GM12878 (cell line): Measurements from ENCODE around the gene PPP1CA. TPM values are rescaled to one million over a fixed set of nuclear protein-coding genes. Genes with fewer than 3 reads are reported as not detected.

Experiments
- ATAC-seq: fragments of 200-7000 bp; cut with Tn5 transposase; 3 replicates; pipeline ENCODE4 v1.9.1; 2020; ENCODE audit warnings: mild to moderate bottlenecking, moderate library complexity
- BruUV-seq: library from RNA; stranded (reverse); fragments of 400-500 nt; replicated peaks from 2 replicates; lab custom pipeline; 2021; lab: Mats Ljungman, UMichigan
- CTCF ChIA-PET: fragments of 300-600 bp; sonication (Branson Sonifier 250); formaldehyde crosslinking; extraction: SDS; loops from one replicate; lab custom pipeline; 2021; ENCODE audit warnings: inconsistent platforms; lab: Yijun Ruan, JAX
- POLR2A ChIA-PET: fragments of 350-600 bp; formaldehyde crosslinking; extraction: SDS; loops from one replicate; lab custom pipeline; 2021; ENCODE audit warnings: inconsistent platforms; lab: Charles Lee
- RAD21 ChIA-PET: fragments of 300-600 bp; sonication (Branson Sonifier 250); formaldehyde crosslinking; loops from one replicate; lab custom pipeline; 2023; ENCODE audit warnings: antibody characterized with exemption; ENCODE audit not compliant: unreplicated experiment; lab: Charles Lee
- SMC1A ChIA-PET: fragments of 300-600 bp; sonication (Branson Sonifier 250); formaldehyde crosslinking; loops from one replicate; lab custom pipeline; 2023; ENCODE audit not compliant: unreplicated experiment, uncharacterized antibody; lab: Charles Lee
- DNase-seq: peaks from one replicate; pipeline ENCODE4 v3.0.0-alpha.2; 2011; ENCODE audit warnings: low read depth, low spot score
- FAIRE-seq: peaks from 3 replicates; lab custom pipeline; 2011; peaks lifted over from hg19 to GRCh38; lab: Jason Lieb, UNC
- H2AFZ ChIP-seq: 2 replicates; pipeline ENCODE4 v1.6.0; 2011; ENCODE audit warnings: low read depth, low read length, control low read depth; ENCODE audit not compliant: control insufficient read depth
- H3K27ac ChIP-seq: 2 replicates; pipeline ENCODE4 v1.5.1; 2011; ENCODE audit warnings: control low read depth; ENCODE audit not compliant: control insufficient read depth, insufficient read depth
- H3K27me3 ChIP-seq, 2 experiments: replicated peaks in 1 of 2; 2 replicates each; pipeline versions ENCODE4 v1.6.0 to v1.6.1; 2011; ENCODE audit warnings: low read length in 1 of 2; ENCODE audit not compliant: control insufficient read depth in 2 of 2, insufficient read depth in 2 of 2
- H3K36me3 ChIP-seq, 2 experiments: 2 replicates each; pipeline ENCODE4 v1.5.1; 2011; ENCODE audit warnings: low read length in 1 of 2; ENCODE audit not compliant: control insufficient read depth in 2 of 2, insufficient read depth in 2 of 2
- H3K4me1 ChIP-seq: 2 replicates; pipeline ENCODE4 v1.6.1; 2011; ENCODE audit warnings: mild to moderate bottlenecking, low read length, moderate library complexity, mixed read lengths; ENCODE audit not compliant: control insufficient read depth, insufficient read depth
- H3K4me2 ChIP-seq: 2 replicates; pipeline ENCODE4 v1.6.0; 2011; ENCODE audit warnings: control low read depth; ENCODE audit not compliant: control insufficient read depth, insufficient read depth
- H3K4me3 ChIP-seq: fragments of 200-600 bp; sonication (generic); 2 replicates; pipeline ENCODE4 v1.5.1; 2016
- H3K79me2 ChIP-seq: 2 replicates; pipeline ENCODE4 v1.6.0; 2011; ENCODE audit warnings: low read length; ENCODE audit not compliant: control insufficient read depth, insufficient read depth
- H3K9ac ChIP-seq: 2 replicates; pipeline ENCODE4 v1.8.0; 2011; ENCODE audit warnings: low read length, control low read depth, mixed read lengths; ENCODE audit not compliant: control insufficient read depth, insufficient read depth
- H3K9me3 ChIP-seq: replicated peaks from 3 replicates; pipeline ENCODE4 v1.5.1; 2011; ENCODE audit warnings: mild to moderate bottlenecking, low read length; ENCODE audit not compliant: control insufficient read depth, insufficient read depth
- H4K20me1 ChIP-seq: 2 replicates; pipeline ENCODE4 v1.6.0; 2011; ENCODE audit not compliant: control insufficient read depth, insufficient read depth
- BACH1 ChIP-seq: fragments of 450-650 bp; IDR thresholded peaks from 2 replicates; pipeline ENCODE4 v1.6.1; 2017; ENCODE audit warnings: mild to moderate bottlenecking, borderline replicate concordance
- CBX3 ChIP-seq: fragments of 200-600 bp; sonication (generic); IDR thresholded peaks from 2 replicates; pipeline ENCODE4 v1.6.1; 2016; ENCODE audit warnings: low read depth, borderline replicate concordance
- FOXK2 ChIP-seq: fragments of 450-650 bp; IDR thresholded peaks from 2 replicates; pipeline ENCODE4 v1.6.1; 2017; ENCODE audit warnings: mild to moderate bottlenecking, moderate library complexity
- HDAC2 ChIP-seq: fragments of 200-600 bp; sonication (generic); IDR thresholded peaks from 2 replicates; pipeline ENCODE4 v1.6.1; 2017
- IKZF1 ChIP-seq: fragments of 450-650 bp; conservative IDR thresholded peaks from 2 replicates; pipeline ENCODE4 v1.6.1; 2017; ENCODE audit warnings: antibody characterized with exemption, mild to moderate bottlenecking
- MEF2B ChIP-seq: fragments of 450-650 bp; IDR thresholded peaks from 2 replicates; pipeline ENCODE4 v1.6.1; 2018; ENCODE audit warnings: mild to moderate bottlenecking, moderate library complexity; ENCODE audit not compliant: partially characterized antibody, poor library complexity, severe bottlenecking
- NKRF ChIP-seq: fragments of 450-650 bp; conservative IDR thresholded peaks from 2 replicates; pipeline ENCODE4 v1.6.1; 2017; ENCODE audit warnings: mild to moderate bottlenecking, moderate library complexity
- NRF1 ChIP-seq: conservative IDR thresholded peaks from 2 replicates; pipeline ENCODE4 v1.6.1; 2011; ENCODE audit warnings: mild to moderate bottlenecking, low read depth, low read length, improper control_type of control experiment
- PAX5 ChIP-seq: IDR thresholded peaks from 2 replicates; pipeline ENCODE4 v1.6.1; 2011; ENCODE audit warnings: low read depth, low read length, borderline replicate concordance
- RELA ChIP-seq: fragments of 450-650 bp; IDR thresholded peaks from 2 replicates; pipeline ENCODE4 v1.8.0; 2014; ENCODE audit warnings: borderline replicate concordance; ENCODE audit not compliant: partially characterized antibody
- RUNX3 ChIP-seq: IDR thresholded peaks from 2 replicates; pipeline ENCODE4 v1.6.1; 2012; ENCODE audit warnings: low read length, inconsistent platforms
- SIX5 ChIP-seq: IDR thresholded peaks from 2 replicates; pipeline ENCODE4 v1.6.1; 2011; ENCODE audit warnings: mild to moderate bottlenecking, low read depth, low read length, moderate library complexity; ENCODE audit not compliant: severe bottlenecking
- SPI1 ChIP-seq: IDR thresholded peaks from 2 replicates; pipeline ENCODE4 v1.6.1; 2011; ENCODE audit warnings: low read depth, mild to moderate bottlenecking, low read length, moderate library complexity, borderline replicate concordance; ENCODE audit not compliant: insufficient read depth
- SUZ12 ChIP-seq: fragments of 200-600 bp; sonication (generic); IDR thresholded peaks from one replicate; pipeline ENCODE4 v1.6.1; 2018; ENCODE audit warnings: antibody characterized with exemption, mild to moderate bottlenecking; ENCODE audit not compliant: unreplicated experiment
- YY1 ChIP-seq: IDR thresholded peaks from 2 replicates; pipeline ENCODE4 v1.6.1; 2011; ENCODE audit warnings: low read depth, mild to moderate bottlenecking, low read length
- ZNF207 ChIP-seq: fragments of 450-650 bp; IDR thresholded peaks from 2 replicates; pipeline ENCODE4 v1.6.1; 2014; ENCODE audit warnings: antibody characterized with exemption, mild to moderate bottlenecking, borderline replicate concordance
- WGBS: methylation state at CpG from one replicate; pipeline ENCODE4 v1.1.6; 2016; ENCODE audit warnings: low lambda C conversion rate; ENCODE audit not compliant: insufficient replicate concordance, insufficient coverage; ENCODE audit errors: missing lambda C conversion rate; 5-methylcytosine and 5-hydroxymethylcytosine counted together
- in situ Hi-C: fragments of 300-500 bp; cut with MboI; formaldehyde crosslinking; loops from 9 replicates; pipeline ENCODE4 v1.14.3; 2018; ENCODE audit warnings: mixed read lengths
- intact Hi-C: fragments of 100-400 bp; cut with micrococcal nuclease; formaldehyde crosslinking; loops from one replicate; pipeline ENCODE4 v1.14.2; 2022; ENCODE audit not compliant: unreplicated experiment
- polyA plus RNA-seq, 11 experiments: library from polyadenylated mRNA; depleted of rRNA in 4 of 11; unstranded in 6 of 11; stranded (reverse) in 5 of 11; fragments of >200 nt; fragmentation: Nextera tagmentation in 4 of 11; fragmentation: Illumina TruSeq in 1 of 11; extraction: Ambion mirVana in 4 of 11; extraction: Trizol in 1 of 11; gene quantifications; 1 replicate in 1 of 11; 2 replicates in 10 of 11; pipeline versions ENCODE4 v1.2.1 to v1.2.3, GENCODE V29; 2011 to 2016; ENCODE audit warnings: inconsistent platforms in 2 of 11, missing spikeins in 2 of 11, low read depth in 1 of 11
- total RNA-seq, 4 experiments: library from RNA; depleted of rRNA in 3 of 4; stranded (reverse); fragments of >200 nt in 3 of 4; fragmentation: Illumina TruSeq in 1 of 4; extraction: Trizol in 1 of 4; gene quantifications; 2 replicates each; pipeline versions ENCODE4 v1.2.1 to v1.2.3, GENCODE V29; 2013 to 2021
- TF ChIP-seq, protein P1 (sequence below): fragments of 150-350 bp; IDR thresholded peaks from 2 replicates; pipeline ENCODE4 v1.6.1; 2014; ENCODE audit warnings: mild to moderate bottlenecking, low read depth, low read length

Gene PPP1CA
- total and polyA plus RNA-seq, 10 of the 15 experiments (the other 5 are each of a cell fraction or from before 2014, with no cell fraction given): 26.4 to 458 (median 240) TPM

- Histone ChIP-seq H4K20me1 (no peaks in the 10 kb centered on the region), H3K27ac (peak overlapping the region; percentile 67), H3K4me3 (0 out of 2 replicates have a peak overlapping the region, but pooled peaks have one; percentile 51), H3K4me2 (peak overlapping the region; percentile 39; the same call in 1 of the 2 replicates), H2AFZ (no peak overlapping the region; the same call in 1 of the 2 replicates), H3K27me3 (no peaks in the 10 kb centered on the region; a peak in 1 of 4 replicates), H3K9ac (peak overlapping the region; percentile 65), H3K4me1 (peaks cover 42% of the 10 kb centered on the region), H3K36me3 (no peaks in the 10 kb centered on the region), H3K79me2 (peaks cover 19% of the 10 kb centered on the region), H3K9me3 (no peaks in the 10 kb centered on the region)
- BruUV-seq: no TSS peak
- intact Hi-C loops (loop anchor here (2.0 kb wide), 2 partner anchors 15 to 151 kb away; no protein-coding TSS in a partner anchor), in situ Hi-C loops (no loop called here)
- SMC1A ChIA-PET: interaction anchor here (0.8 to 15.8 kb wide), 10 partner anchors 11 to 304 kb away, joined by 3 to 646 read pairs (median 6); partner anchors contain the start of genes CLCF1, PPP1CA, RAD9A and TBC1D10C
- DNase-seq: no peak
- POLR2A ChIA-PET: interaction anchor here (0.5 to 11.4 kb wide), 13 partner anchors 10 to 133 kb away, joined by 3 to 183 read pairs (median 8); partner anchors contain the start of genes PPP1CA, RAD9A and TBC1D10C
- 37% methylated on average over 4 of the region's 4 CpGs for WGBS
- FAIRE-seq: no peak
- RAD21 ChIA-PET: interaction anchor here (0.6 to 10.1 kb wide), 15 partner anchors 11 to 227 kb away, joined by 3 to 525 read pairs (median 4); partner anchors contain the start of genes CLCF1, PPP1CA, PTPRCAP and RAD9A
- CTCF ChIA-PET: interaction anchor here (0.6 to 26.2 kb wide), 14 partner anchors 10 to 638 kb away, joined by 3 to 1301 read pairs (median 5); partner anchors contain the start of genes CLCF1, PPP1CA and RAD9A
- ATAC-seq: no peak
- TF ChIP-seq FOXK2 (no peak), SIX5 (no peak), BACH1 (no peak), RELA (no peak), MEF2B (no peak), PAX5 (no peak), NKRF (no peak), SUZ12 (no peak), IKZF1 (no peak), CBX3 (no peak), YY1 (no peak), SPI1 (no peak), RUNX3 (no peak), ZNF207 (no peak), HDAC2 (no peak), NRF1 (no peak)
- TF ChIP-seq, protein P1, sequence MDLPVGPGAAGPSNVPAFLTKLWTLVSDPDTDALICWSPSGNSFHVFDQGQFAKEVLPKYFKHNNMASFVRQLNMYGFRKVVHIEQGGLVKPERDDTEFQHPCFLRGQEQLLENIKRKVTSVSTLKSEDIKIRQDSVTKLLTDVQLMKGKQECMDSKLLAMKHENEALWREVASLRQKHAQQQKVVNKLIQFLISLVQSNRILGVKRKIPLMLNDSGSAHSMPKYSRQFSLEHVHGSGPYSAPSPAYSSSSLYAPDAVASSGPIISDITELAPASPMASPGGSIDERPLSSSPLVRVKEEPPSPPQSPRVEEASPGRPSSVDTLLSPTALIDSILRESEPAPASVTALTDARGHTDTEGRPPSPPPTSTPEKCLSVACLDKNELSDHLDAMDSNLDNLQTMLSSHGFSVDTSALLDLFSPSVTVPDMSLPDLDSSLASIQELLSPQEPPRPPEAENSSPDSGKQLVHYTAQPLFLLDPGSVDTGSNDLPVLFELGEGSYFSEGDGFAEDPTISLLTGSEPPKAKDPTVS: no peak
These were observed 45.8 kb downstream of the PPP1CA start for GRCh38 chr11:67355794-67356386.
